Smooth muscle cell (in vitro differentiated cells): ENCODE data around the gene MAML1. TPM values are rescaled to one million over a fixed set of nuclear protein-coding genes. Genes with fewer than 3 reads are reported as not detected.

ENCODE experiments used
- DNase-seq: peaks from one replicate; lab custom pipeline; 2025; ENCODE audit not compliant: unreplicated experiment; lab: John Stamatoyannopoulos, UW
- H2AFZ ChIP-seq: fragments of 200-600 bp; sonication (generic); 2 replicates; pipeline ENCODE4 v1.6.0; 2016; ENCODE audit warnings: antibody characterized with exemption, low read depth, mild to moderate bottlenecking
- H3F3A ChIP-seq: fragments of 200-600 bp; sonication (generic); 2 replicates; pipeline ENCODE4 v1.6.0; 2017; ENCODE audit warnings: antibody characterized with exemption, low read depth
- H3K27ac ChIP-seq: fragments of 200-600 bp; sonication (generic); 2 replicates; pipeline ENCODE4 v1.5.1; 2016; ENCODE audit warnings: low read depth, mild to moderate bottlenecking
- H3K27me3 ChIP-seq: fragments of 200-600 bp; sonication (generic); 2 replicates; pipeline ENCODE4 v1.6.1; 2016; ENCODE audit warnings: low read depth, mild to moderate bottlenecking
- H3K36me3 ChIP-seq: fragments of 200-600 bp; sonication (generic); 2 replicates; pipeline ENCODE4 v1.5.1; 2016; ENCODE audit warnings: low read depth
- H3K4me1 ChIP-seq: fragments of 200-600 bp; sonication (generic); 2 replicates; pipeline ENCODE4 v1.5.1; 2016; ENCODE audit warnings: low read depth
- H3K4me2 ChIP-seq: fragments of 200-600 bp; sonication (generic); 2 replicates; pipeline ENCODE4 v1.6.0; 2016; ENCODE audit warnings: mild to moderate bottlenecking
- H3K4me3 ChIP-seq: fragments of 200-600 bp; sonication (generic); 2 replicates; pipeline ENCODE4 v1.5.1; 2016; ENCODE audit warnings: mild to moderate bottlenecking
- H3K79me2 ChIP-seq: fragments of 200-600 bp; sonication (generic); 2 replicates; pipeline ENCODE4 v1.6.0; 2016; ENCODE audit warnings: low read depth, mild to moderate bottlenecking
- H3K9ac ChIP-seq: fragments of 200-600 bp; sonication (generic); 2 replicates; pipeline ENCODE4 v1.6.0; 2016; ENCODE audit warnings: low read depth
- H3K9me3 ChIP-seq: fragments of 200-600 bp; sonication (generic); replicated peaks from 2 replicates; pipeline ENCODE4 v1.5.1; 2016; ENCODE audit warnings: low read depth
- H4K20me1 ChIP-seq: fragments of 200-600 bp; sonication (generic); 2 replicates; pipeline ENCODE4 v1.6.0; 2016; ENCODE audit warnings: low read depth
- CTCF ChIP-seq: fragments of 200-600 bp; sonication (generic); IDR thresholded peaks from 2 replicates; pipeline ENCODE4 v1.5.1; 2017; ENCODE audit warnings: borderline replicate concordance, mild to moderate bottlenecking, antibody characterized with exemption; ENCODE audit not compliant: insufficient read depth, poor library complexity, severe bottlenecking
- WGBS: methylation state at CpG from one replicate; pipeline ENCODE4 v1.1.7; 2016; ENCODE audit warnings: low lambda C conversion rate; 5-methylcytosine and 5-hydroxymethylcytosine counted together
- polyA plus RNA-seq: library from polyadenylated mRNA; unstranded; fragments of >200 nt; fragmentation: Nextera tagmentation; extraction: Ambion mirVana; gene quantifications from 2 replicates; pipeline ENCODE4 v1.2.1, GENCODE V29; 2016
- total RNA-seq: library from RNA; depleted of rRNA; stranded (reverse); fragments of >200 nt; gene quantifications from 2 replicates; pipeline ENCODE4 v1.2.3, GENCODE V29; 2014

MAML1 gene
- total and polyA plus RNA-seq, 2 experiments from 2014 or later: 9.9 to 11.5 TPM

- Histone ChIP-seq H4K20me1 (peaks cover 53% of the 10 kb centered on the region), H3F3A (no peaks in the 10 kb centered on the region), H3K79me2 (peaks cover 65% of the 10 kb centered on the region), H3K9ac (peak overlapping the region; percentile 96), H3K27me3 (no peaks in the 10 kb centered on the region), H3K4me2 (peak overlapping the region; percentile 90), H3K4me1 (peaks cover 13% of the 10 kb centered on the region), H3K4me3 (peak overlapping the region; percentile 85), H3K36me3 (no peaks in the 10 kb centered on the region), H3K9me3 (no peaks in the 10 kb centered on the region), H3K27ac (peak overlapping the region; percentile 85), H2AFZ (no peak overlapping the region)
- no peak for TF ChIP-seq CTCF
- DNase-seq: no peak
- 6% methylated on average over 19 of the region's 19 CpGs for WGBS
Measured at GRCh38 chr5:179699616-179700237, 32.9 kb upstream of the MAML1 start.

GRCh38 chr5:179700401-179700918 lies 32.2 kb upstream of the MAML1 start:
- Histone ChIP-seq H2AFZ (no peak overlapping the region), H3K27ac (peak overlapping the region; percentile 85), H4K20me1 (peaks cover 60% of the 10 kb centered on the region), H3K9me3 (no peaks in the 10 kb centered on the region), H3K9ac (peak overlapping the region; percentile 96), H3K4me3 (peak overlapping the region; percentile 85), H3K79me2 (peaks cover 72% of the 10 kb centered on the region), H3K4me2 (peak overlapping the region; percentile 90), H3K4me1 (peaks cover 13% of the 10 kb centered on the region), H3K36me3 (peaks cover 3% of the 10 kb centered on the region), H3F3A (no peaks in the 10 kb centered on the region), H3K27me3 (no peaks in the 10 kb centered on the region)
- TF ChIP-seq CTCF: no peak
- WGBS: 52% methylated on average over 7 of the region's 7 CpGs
- DNase-seq: no peak

GRCh38 chr5:179716286-179716685 lies 16.3 kb upstream of the MAML1 start:
- no peak overlapping the region for H3K4me2 ChIP-seq
- H3K9me3 ChIP-seq: no peaks in the 10 kb centered on the region
- H3K27me3 ChIP-seq: no peaks in the 10 kb centered on the region
- H3K4me3 ChIP-seq: no peak overlapping the region
- H3K9ac ChIP-seq: no peak overlapping the region
- H3K4me1 ChIP-seq: no peaks in the 10 kb centered on the region
- H3K27ac ChIP-seq: peak overlapping the region; percentile 8
- peaks cover 44% of the 10 kb centered on the region for H3K79me2 ChIP-seq
- no peak for TF ChIP-seq CTCF
- peaks cover 26% of the 10 kb centered on the region for H3K36me3 ChIP-seq
- DNase-seq: no peak
- no peak overlapping the region for H2AFZ ChIP-seq
- peaks cover 78% of the 10 kb centered on the region for H4K20me1 ChIP-seq
- WGBS: 30% methylated on average over 1 of the region's 1 CpG
- peaks cover 13% of the 10 kb centered on the region for H3F3A ChIP-seq

GRCh38 chr5:179720222-179720621 lies 12.4 kb upstream of the MAML1 start:
- Histone ChIP-seq H3K9ac (no peak overlapping the region), H3K9me3 (no peaks in the 10 kb centered on the region), H3K27me3 (no peaks in the 10 kb centered on the region), H3K27ac (no peak overlapping the region), H3K4me1 (no peaks in the 10 kb centered on the region), H4K20me1 (peaks cover 71% of the 10 kb centered on the region), H3K4me3 (no peak overlapping the region), H3K79me2 (peaks cover 43% of the 10 kb centered on the region), H3K4me2 (no peak overlapping the region), H3F3A (peaks cover 30% of the 10 kb centered on the region), H2AFZ (no peak overlapping the region), H3K36me3 (peaks cover 34% of the 10 kb centered on the region)
- DNase-seq: no peak
- no peak for TF ChIP-seq CTCF
- 90% methylated on average over 2 of the region's 2 CpGs for WGBS
